ENCODE measurements around the gene TENM3. TPM values are rescaled to one million over a fixed set of nuclear protein-coding genes. Genes with fewer than 3 reads are reported as not detected.

Gene TENM3
- total RNA-seq, 1 donor from 2014 or later: 124 TPM

GRCh38 chr4:182624281-182624680 lies 381.1 kb downstream of the TENM3 start:
- H3K9me3 Mint-ChIP-seq (ENCODE audit: unreplicated experiment): peaks cover 6% of the 10 kb centered on the region
- no peak for DNase-seq
- H3K36me3 Mint-ChIP-seq (ENCODE audit: unreplicated experiment): no peaks in the 10 kb centered on the region
- peaks cover 17% of the 10 kb centered on the region for H3K4me1 Mint-ChIP-seq (ENCODE audit: low read depth, unreplicated experiment)
- no peak overlapping the region for H3K4me3 Mint-ChIP-seq (ENCODE audit: unreplicated experiment)
- no peak overlapping the region for H3K27ac Mint-ChIP-seq (ENCODE audit: unreplicated experiment)
- TF ChIP-seq, protein P1, sequence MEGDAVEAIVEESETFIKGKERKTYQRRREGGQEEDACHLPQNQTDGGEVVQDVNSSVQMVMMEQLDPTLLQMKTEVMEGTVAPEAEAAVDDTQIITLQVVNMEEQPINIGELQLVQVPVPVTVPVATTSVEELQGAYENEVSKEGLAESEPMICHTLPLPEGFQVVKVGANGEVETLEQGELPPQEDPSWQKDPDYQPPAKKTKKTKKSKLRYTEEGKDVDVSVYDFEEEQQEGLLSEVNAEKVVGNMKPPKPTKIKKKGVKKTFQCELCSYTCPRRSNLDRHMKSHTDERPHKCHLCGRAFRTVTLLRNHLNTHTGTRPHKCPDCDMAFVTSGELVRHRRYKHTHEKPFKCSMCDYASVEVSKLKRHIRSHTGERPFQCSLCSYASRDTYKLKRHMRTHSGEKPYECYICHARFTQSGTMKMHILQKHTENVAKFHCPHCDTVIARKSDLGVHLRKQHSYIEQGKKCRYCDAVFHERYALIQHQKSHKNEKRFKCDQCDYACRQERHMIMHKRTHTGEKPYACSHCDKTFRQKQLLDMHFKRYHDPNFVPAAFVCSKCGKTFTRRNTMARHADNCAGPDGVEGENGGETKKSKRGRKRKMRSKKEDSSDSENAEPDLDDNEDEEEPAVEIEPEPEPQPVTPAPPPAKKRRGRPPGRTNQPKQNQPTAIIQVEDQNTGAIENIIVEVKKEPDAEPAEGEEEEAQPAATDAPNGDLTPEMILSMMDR (IDR thresholded peaks at IDR 0.05; ENCODE audit: partially characterized antibody, unreplicated experiment): no peak
- peaks cover 2% of the 10 kb centered on the region for H3K27me3 Mint-ChIP-seq (ENCODE audit: unreplicated experiment)

GRCh38 chr4:182625193-182625592 lies 382.0 kb downstream of the TENM3 start:
- peaks cover 2% of the 10 kb centered on the region for H3K9me3 Mint-ChIP-seq (ENCODE audit: unreplicated experiment)
- no peaks in the 10 kb centered on the region for H3K36me3 Mint-ChIP-seq (ENCODE audit: unreplicated experiment)
- no peak for DNase-seq

GRCh38 chr4:182627996-182628395 lies 384.8 kb downstream of the TENM3 start:
- no peak for DNase-seq
- peaks cover 1% of the 10 kb centered on the region for H3K27me3 Mint-ChIP-seq (ENCODE audit: unreplicated experiment)

More at GRCh38 chr4:182625193-182625592, 382.0 kb downstream of the TENM3 start:
- TF ChIP-seq, protein P1 (IDR thresholded peaks at IDR 0.05; ENCODE audit: partially characterized antibody, unreplicated experiment): no peak
- Mint-ChIP-seq H3K4me3 (ENCODE audit: unreplicated experiment) (no peak overlapping the region), H3K27ac (ENCODE audit: unreplicated experiment) (no peak overlapping the region), H3K27me3 (ENCODE audit: unreplicated experiment) (no peaks in the 10 kb centered on the region), H3K4me1 (ENCODE audit: low read depth, unreplicated experiment) (peaks cover 8% of the 10 kb centered on the region)

GRCh38 chr4:182628544-182628943 lies 385.3 kb downstream of the TENM3 start:
- Mint-ChIP-seq H3K4me1 (ENCODE audit: low read depth, unreplicated experiment) (peaks cover 11% of the 10 kb centered on the region), H3K27ac (ENCODE audit: unreplicated experiment) (peak overlapping the region; percentile 1), H3K36me3 (ENCODE audit: unreplicated experiment) (peaks cover 6% of the 10 kb centered on the region), H3K9me3 (ENCODE audit: unreplicated experiment) (peaks cover 2% of the 10 kb centered on the region), H3K4me3 (ENCODE audit: unreplicated experiment) (no peak overlapping the region), H3K27me3 (ENCODE audit: unreplicated experiment) (peaks cover 1% of the 10 kb centered on the region)
- TF ChIP-seq, protein P1 (IDR thresholded peaks at IDR 0.05; ENCODE audit: partially characterized antibody, unreplicated experiment): no peak
- DNase-seq: no peak

More at GRCh38 chr4:182627996-182628395, 384.8 kb downstream of the TENM3 start:
- Mint-ChIP-seq H3K9me3 (ENCODE audit: unreplicated experiment) (peaks cover 2% of the 10 kb centered on the region), H3K4me1 (ENCODE audit: low read depth, unreplicated experiment) (peaks cover 7% of the 10 kb centered on the region), H3K27ac (ENCODE audit: unreplicated experiment) (no peak overlapping the region), H3K36me3 (ENCODE audit: unreplicated experiment) (peaks cover under 1% of the 10 kb centered on the region), H3K4me3 (ENCODE audit: unreplicated experiment) (no peak overlapping the region)
- TF ChIP-seq, protein P1 (IDR thresholded peaks at IDR 0.05; ENCODE audit: partially characterized antibody, unreplicated experiment): no peak

DNA sequence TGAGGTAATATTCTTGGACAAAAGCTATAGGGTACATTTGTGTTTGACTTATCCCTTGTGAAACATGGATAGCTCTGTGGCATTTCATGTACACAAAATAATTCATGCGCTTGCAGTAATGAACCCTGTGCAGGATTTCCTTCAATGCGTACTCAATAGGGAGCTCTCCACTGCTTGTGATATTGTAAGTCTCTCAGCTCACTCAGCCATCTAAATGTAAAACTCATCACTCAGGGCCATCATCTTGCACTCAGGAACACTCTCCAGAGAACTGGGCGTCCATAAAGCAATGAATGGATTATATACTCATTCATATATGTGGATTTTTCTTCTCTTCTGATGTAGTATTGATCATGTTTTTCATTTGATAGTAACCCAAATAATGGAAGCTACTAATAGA lies 385.9 kb downstream of the TENM3 start:
- Mint-ChIP-seq H3K27me3 (ENCODE audit: unreplicated experiment) (peaks cover 1% of the 10 kb centered on the region), H3K36me3 (ENCODE audit: unreplicated experiment) (peaks cover 7% of the 10 kb centered on the region), H3K27ac (ENCODE audit: unreplicated experiment) (peak overlapping the region; percentile 1), H3K4me1 (ENCODE audit: low read depth, unreplicated experiment) (peaks cover 12% of the 10 kb centered on the region), H3K9me3 (ENCODE audit: unreplicated experiment) (peaks cover 2% of the 10 kb centered on the region), H3K4me3 (ENCODE audit: unreplicated experiment) (no peak overlapping the region)
- no peak for DNase-seq
- TF ChIP-seq, protein P1 (IDR thresholded peaks at IDR 0.05; ENCODE audit: partially characterized antibody, unreplicated experiment): no peak

All from glutamatergic neuron (in vitro differentiated cells).